ENCODE results near the gene CACNA1A.

The CACNA1A gene

DNA sequence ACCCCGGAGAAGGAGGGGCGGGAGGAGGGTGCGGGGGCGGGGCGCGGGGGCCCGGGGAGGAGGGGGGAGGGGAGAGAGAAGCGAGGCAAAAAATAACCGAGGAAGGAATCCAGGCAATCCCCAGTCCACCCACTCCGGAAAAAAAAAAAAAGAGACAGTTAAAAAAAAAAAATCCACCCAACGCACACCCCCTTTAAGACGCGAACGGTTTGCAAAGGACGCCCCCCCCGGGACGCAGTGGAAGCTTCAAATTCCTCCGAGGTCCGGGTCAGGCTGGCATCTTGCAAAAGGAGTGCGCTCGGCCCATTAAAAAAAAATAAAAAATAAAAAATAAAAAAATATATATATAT, at the start of gene CACNA1A:
Gene CACNA1A (minus strand): TSS at position 9 of the 350 bp plus-strand sequence. CDS start 255 bp downstream, outside the sequence.
- DNase-seq (ENCODE audit: low spot score): no peak
- in situ Hi-C loops (cut with MboI; ENCODE audit: low pct_unique_long_range_greater_than_20kb, low sequenced_read_pairs, unreplicated experiment): no loop called here
- no peak for TF ChIP-seq CTCF (IDR thresholded peaks at IDR 0.05; ENCODE audit: extremely low read depth, insufficient read depth, missing control alignments)

- no peak for TF ChIP-seq CTCF (IDR thresholded peaks at IDR 0.05; ENCODE audit: extremely low read depth, insufficient read depth, missing control alignments)
- no peak for DNase-seq (ENCODE audit: low spot score)
- in situ Hi-C loops (cut with MboI; ENCODE audit: low pct_unique_long_range_greater_than_20kb, low sequenced_read_pairs, unreplicated experiment): no loop called here
Observed at GRCh38 chr19:13554506-13555240, 48.4 kb upstream of the CACNA1A start.

DNA sequence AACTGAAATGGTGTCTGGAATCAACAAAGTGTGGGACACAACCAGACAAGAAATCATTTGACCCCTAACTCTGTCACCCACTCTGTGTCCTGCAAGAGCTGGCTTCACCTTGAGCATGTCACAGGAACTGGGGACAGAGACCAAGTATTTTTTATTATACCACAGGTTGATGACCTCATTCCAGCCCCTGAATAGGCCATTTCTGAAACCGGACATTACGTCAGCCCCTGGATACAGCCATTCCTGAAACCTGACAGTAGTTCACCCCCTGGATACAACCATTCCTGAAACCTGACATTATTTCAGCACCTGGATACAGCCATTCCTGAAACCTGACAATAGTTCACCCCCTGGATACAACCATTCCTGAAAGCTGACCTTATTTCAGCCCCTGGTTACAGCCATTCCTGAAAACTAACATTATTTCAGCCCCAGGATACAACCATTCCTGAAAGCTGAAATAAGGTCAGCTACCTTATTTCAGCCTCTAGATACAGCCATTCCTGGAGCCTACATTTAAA, 47.7 kb upstream of the CACNA1A start:
- no peak for TF ChIP-seq CTCF (IDR thresholded peaks at IDR 0.05; ENCODE audit: extremely low read depth, insufficient read depth, missing control alignments)
- no peak for DNase-seq (ENCODE audit: low spot score)
- in situ Hi-C loops (cut with MboI; ENCODE audit: low pct_unique_long_range_greater_than_20kb, low sequenced_read_pairs, unreplicated experiment): no loop called here

DNA sequence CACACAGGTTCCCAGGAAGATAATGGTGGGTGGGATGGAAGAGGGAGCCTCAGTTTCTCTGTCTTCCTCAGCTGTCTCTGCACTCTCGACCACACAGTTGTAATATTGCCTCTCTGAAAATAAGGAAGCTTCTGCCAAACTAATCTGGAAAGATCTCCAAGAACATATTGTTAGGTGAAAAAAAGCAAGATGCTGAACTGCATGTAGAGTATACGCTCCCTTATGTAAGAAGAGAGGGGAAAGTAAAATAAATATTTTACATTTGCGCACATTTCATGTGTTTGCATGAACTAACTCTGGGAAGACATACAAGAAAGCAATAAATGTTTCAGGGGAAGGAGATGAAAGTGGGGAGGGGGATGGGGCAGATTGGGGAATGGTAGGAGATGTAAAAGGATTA, 41.9 kb upstream of the CACNA1A start:
- in situ Hi-C loops (cut with MboI; ENCODE audit: low pct_unique_long_range_greater_than_20kb, low sequenced_read_pairs, unreplicated experiment): no loop called here

GRCh38 chr19:13547102-13547501, 40.8 kb upstream of the CACNA1A start:
- no peak for TF ChIP-seq CTCF (IDR thresholded peaks at IDR 0.05; ENCODE audit: extremely low read depth, insufficient read depth, missing control alignments)
- in situ Hi-C loops (cut with MboI; ENCODE audit: low pct_unique_long_range_greater_than_20kb, low sequenced_read_pairs, unreplicated experiment): no loop called here
- no peak for DNase-seq (ENCODE audit: low spot score)

More for the DNA sequence above, 41.9 kb upstream of the CACNA1A start:
- DNase-seq (ENCODE audit: low spot score): no peak
- no peak for TF ChIP-seq CTCF (IDR thresholded peaks at IDR 0.05; ENCODE audit: extremely low read depth, insufficient read depth, missing control alignments)

DNA sequence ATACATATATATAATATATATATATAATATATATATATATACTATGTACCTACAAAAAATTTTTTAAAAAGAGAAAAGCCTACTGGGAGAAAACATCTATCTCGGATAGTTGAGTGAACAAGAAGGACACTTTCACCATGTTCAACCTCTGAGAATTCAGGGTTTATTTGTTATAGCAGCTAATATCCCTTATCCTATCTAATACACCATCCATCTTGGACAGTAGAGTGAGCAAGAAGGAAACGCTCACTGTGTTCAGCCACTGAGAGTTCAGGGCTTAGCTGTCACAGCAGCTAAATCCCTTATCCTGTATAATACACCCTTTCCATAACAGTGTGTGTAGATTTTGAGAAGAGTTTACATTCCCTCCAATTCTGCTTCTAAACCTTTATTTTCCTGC, 38.1 kb upstream of the CACNA1A start:
- DNase-seq (ENCODE audit: low spot score): no peak
- TF ChIP-seq CTCF (IDR thresholded peaks at IDR 0.05; ENCODE audit: extremely low read depth, insufficient read depth, missing control alignments): no peak
- in situ Hi-C loops (cut with MboI; ENCODE audit: low pct_unique_long_range_greater_than_20kb, low sequenced_read_pairs, unreplicated experiment): no loop called here

Measured in GM13977 (cell line).